HUDEP-2 (cell line): ENCODE measurements around the gene CIT.

ENCODE experiments used
- DNase-seq, 76 experiments: peaks; one replicate each; lab custom pipeline; 2025; ENCODE audit not compliant: unreplicated experiment in 76 of 76; lab: John Stamatoyannopoulos, UW

CIT gene

GRCh38 chr12:119807380-119807779 lies 69.7 kb downstream of the CIT start:
- DNase-seq = no peak

DNA sequence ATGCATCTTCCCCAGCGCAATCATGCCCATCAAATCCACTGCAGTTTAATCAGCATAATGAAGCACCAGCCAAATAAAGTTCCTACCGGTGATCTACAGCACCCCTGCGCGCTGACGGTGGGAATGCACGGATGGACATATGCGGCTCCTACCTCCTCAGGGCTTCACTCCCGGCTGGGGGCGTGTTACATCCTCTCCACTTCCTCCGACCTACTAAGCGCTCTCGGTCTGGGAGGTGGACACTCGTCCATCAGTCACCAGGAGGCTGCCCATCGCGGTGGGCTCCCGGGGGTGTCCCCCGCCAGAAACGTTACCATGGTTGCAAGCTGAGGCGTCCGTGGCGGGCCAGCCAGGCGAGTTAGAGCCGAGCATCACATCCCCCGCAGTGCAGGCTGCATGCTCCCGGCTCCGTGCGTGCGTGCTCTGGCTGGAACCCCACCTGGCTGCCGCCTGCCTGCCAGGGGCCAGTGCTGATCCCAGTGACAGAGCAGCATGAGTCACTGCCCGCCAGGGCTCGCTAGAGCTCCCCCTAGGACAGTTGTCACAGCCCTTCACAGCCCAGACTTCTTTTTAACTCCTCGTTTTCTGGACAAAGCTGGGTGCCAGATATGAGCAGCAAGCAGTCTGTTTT lies 73.0 kb downstream of the CIT start:
- peak in 46 of 76 experiments; percentile 1 to 59 (median 13) for DNase-seq

DNA sequence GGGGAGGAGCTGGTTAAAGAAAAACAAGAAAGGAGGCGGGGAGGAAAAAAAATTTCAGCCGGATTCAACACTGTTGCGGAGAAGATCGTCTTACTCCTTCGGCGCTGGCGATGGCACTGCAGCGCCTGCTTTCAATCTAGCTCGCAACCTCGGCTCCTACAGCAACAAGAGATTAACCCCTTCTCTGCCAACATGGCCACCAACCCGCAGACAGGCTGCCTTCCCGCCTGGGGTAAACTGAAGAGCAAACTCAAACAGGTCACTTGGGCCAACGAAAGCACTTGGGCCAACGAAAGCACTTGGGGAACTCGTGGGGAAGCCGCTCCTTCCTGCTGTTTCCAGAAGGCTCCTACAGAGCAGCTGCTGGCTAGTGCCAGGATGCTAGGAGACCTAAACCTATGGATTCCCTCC lies 73.7 kb downstream of the CIT start:
- no peak for DNase-seq

DNA sequence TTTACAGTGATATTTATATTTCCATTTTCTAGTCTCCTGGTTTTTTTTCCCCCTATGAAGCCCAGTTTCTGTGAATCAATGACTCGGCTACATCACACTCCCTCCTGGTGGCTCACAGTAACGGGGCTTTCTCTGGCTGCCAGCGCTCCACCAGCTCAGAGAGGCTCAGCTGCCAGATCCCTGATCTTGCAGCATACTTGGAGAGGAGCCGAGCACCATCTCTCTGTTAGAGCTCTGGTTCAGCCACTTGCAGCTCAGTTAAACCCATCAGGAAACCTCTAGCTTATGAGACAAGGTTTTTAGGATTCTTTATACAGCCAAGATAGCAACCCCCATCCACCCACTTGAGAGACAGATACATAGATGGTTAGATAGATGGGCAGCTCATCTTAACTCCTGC lies 74.6 kb downstream of the CIT start:
- DNase-seq = no peak

- DNase-seq = no peak
These were observed 80.0 kb downstream of the CIT start for GRCh38 chr12:119797090-119797489.

DNA sequence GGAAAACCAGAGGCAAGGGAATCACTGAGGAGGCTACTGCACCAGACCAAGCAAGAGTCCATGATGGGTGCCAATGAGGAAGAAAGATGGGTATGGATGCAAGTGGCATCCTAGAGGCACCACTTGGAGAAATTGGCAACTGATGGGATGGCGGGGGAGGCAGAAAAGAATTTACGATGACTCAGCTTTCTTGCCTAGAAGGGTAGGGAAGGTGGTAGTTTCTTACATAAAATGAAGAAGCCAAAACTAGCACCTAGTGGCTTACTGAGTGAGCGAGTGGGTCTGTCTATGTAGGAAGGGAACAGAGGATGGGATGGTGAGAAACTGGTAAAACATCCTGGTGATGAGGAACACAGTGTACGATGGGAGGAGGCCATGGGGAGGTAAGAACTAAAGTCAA lies 80.8 kb downstream of the CIT start:
- no peak for DNase-seq

DNA sequence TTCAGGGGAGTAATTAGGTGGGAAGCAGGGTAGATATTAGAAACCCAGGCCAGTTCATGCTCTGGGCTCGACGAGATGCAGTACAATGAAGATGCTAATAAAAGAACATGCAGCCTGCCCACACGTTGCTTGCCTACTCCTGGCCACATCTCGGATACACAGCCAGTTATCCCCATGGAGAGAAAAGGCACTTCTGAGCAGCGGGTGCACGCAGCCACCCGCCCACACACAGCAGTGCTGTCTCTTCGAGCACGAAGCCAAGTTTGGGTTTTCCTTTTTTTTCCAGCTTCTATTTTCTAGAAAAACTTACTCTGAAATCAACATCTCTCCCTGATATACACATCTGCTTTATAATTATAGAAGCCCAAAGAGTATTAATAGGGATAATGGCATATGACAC lies 85.7 kb downstream of the CIT start:
- no peak for DNase-seq

GRCh38 chr12:119788786-119789185 lies 88.3 kb downstream of the CIT start:
- DNase-seq = no peak

- no peak for DNase-seq
These were observed 90.6 kb downstream of the CIT start for GRCh38 chr12:119786539-119786938.

GRCh38 chr12:119784673-119785072 lies 92.4 kb downstream of the CIT start:
- DNase-seq = no peak

GRCh38 chr12:119783787-119784186 lies 93.3 kb downstream of the CIT start:
- DNase-seq = no peak

- DNase-seq = no peak
These were observed 95.3 kb downstream of the CIT start for GRCh38 chr12:119781804-119782203.

- DNase-seq = peak in 10 of 76 experiments; percentile 1 to 14 (median 4)
These were observed 96.2 kb downstream of the CIT start for GRCh38 chr12:119780786-119781434.

- DNase-seq = no peak
These were observed 101.7 kb downstream of the CIT start for GRCh38 chr12:119775246-119775895.

- no peak for DNase-seq
These were observed 104.7 kb downstream of the CIT start for GRCh38 chr12:119772431-119772830.

GRCh38 chr12:119770146-119770545 lies 107.0 kb downstream of the CIT start:
- DNase-seq = no peak

GRCh38 chr12:119762619-119763018 lies 114.5 kb downstream of the CIT start:
- no peak for DNase-seq

DNA sequence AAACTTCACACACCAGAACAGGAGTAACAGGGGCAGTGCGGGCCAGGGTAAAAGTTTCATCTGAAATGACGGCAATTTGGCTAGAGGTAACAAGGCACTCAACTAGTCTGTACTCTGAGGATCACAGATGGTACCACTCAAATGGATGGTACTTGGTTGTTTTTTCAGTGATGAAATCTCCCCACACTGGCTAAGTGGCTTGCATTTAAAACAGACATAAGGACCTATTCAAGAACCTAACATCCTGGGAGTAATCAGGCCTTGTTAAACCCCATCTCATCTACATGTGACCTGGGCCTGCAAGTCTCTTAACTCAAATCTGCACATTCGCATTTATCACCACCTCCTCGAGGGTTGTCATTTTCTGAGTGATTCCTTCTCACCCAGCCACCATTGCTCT lies 118.4 kb downstream of the CIT start:
- DNase-seq = no peak

DNA sequence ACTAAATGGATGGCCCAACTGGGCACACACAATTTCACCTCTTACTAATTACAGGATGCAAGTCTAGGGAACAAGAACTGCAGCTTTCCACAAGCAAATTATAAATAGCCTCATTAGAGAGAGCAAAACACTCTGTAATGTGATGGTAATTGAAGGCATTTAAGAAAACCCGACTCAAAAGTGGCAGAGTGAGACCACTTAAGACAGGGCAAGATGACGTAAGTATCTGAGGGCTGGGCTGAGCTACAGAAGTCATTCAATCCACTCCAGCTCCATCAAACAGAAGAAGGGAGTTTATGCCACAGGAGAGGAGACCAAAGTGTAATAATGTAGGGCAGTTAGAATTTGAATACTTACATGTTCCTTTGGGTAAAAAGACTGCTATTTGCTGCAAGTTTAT lies 118.9 kb downstream of the CIT start:
- DNase-seq = no peak

GRCh38 chr12:119751961-119752360 lies 125.2 kb downstream of the CIT start:
- DNase-seq = no peak

- DNase-seq = no peak
These were observed 127.5 kb downstream of the CIT start for GRCh38 chr12:119749666-119750065.

GRCh38 chr12:119748497-119748896 lies 128.6 kb downstream of the CIT start:
- DNase-seq = no peak
